ENCODE results near the gene AMPD2.
"Not testable (repeated sequence)": the region's sequence is repeated elsewhere in the genome, so short reads cannot be mapped to it uniquely, and the experiment has no call there.

The AMPD2 gene

DNA sequence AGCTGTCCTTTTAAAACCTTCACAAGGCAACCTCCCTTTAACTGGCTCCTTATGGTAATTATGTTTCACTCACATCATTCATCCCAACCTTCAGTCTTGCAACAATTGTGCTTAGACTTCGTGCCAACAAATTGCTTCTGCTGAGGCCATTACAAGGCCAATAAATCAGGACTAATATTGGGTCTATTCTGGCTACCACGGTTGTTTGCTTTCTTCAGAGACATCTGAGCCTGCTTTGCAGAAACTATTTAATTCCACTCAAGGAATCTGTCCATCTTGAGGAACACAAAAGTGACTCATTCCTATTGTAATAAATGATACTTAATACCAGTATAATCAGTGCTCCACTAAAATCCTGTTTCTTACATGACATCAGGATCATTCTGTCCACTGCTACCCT, 33.7 kb downstream of the AMPD2 start:
- DNase-seq = no peak

- no peak for DNase-seq
Observed at GRCh38 chr1:109654519-109654918, 34.9 kb downstream of the AMPD2 start.

- peak; percentile 62 to 72 for DNase-seq
Observed at GRCh38 chr1:109655615-109656519, 36.2 kb downstream of the AMPD2 start, which contains the start of gene GSTM4. GSTM4 (plus strand) TSS chr1:109656099; CDS start chr1:109656390, 291 bp downstream.

- no peak for DNase-seq
Observed at GRCh38 chr1:109657395-109657794, 37.8 kb downstream of the AMPD2 start.

GRCh38 chr1:109657970-109658369, 38.3 kb downstream of the AMPD2 start:
- no peak for DNase-seq

GRCh38 chr1:109658533-109659042, 39.0 kb downstream of the AMPD2 start:
- no peak for DNase-seq

- DNase-seq = no peak
Observed at GRCh38 chr1:109659145-109659544, 39.5 kb downstream of the AMPD2 start.

DNA sequence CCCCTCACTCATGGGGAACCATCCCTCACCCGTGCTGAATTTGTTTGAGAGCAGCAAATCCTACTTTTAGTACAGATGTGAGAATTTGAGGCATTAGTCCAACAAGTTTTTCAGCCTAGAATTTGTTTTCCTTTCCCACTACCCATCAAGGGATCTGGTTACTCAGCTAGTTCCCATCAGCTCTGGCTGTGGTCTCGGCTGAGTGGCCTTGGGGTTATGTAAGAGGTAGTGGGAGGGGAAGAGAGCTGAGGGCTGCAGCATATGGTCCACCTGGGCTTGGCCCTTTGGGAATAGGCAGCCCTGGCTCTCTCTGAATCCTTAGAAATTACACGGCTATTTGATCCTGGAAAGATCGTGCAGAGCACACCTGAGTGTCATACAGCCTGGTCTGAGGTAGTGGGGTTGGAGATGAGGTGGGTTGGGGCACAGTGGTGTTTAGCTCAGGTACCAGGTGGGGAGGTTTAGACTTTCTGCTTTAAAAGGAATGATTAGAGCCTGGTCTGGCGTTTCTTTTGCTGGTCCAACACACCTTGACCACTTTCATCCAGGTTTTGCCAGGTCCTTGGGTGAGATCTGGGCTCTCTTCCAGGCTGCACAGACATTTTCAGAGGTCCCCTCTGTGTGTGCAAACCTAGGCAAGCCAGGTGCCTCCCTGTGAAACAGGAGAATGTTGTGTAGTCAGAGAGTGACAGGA, 40.5 kb downstream of the AMPD2 start:
- no peak for DNase-seq

- DNase-seq = not testable (repeated sequence)
Observed at GRCh38 chr1:109660691-109661026, 41.0 kb downstream of the AMPD2 start.

GRCh38 chr1:109661391-109661790, 41.8 kb downstream of the AMPD2 start:
- no peak for DNase-seq

- no peak for DNase-seq
Observed at GRCh38 chr1:109664671-109665070, 45.0 kb downstream of the AMPD2 start.

DNA sequence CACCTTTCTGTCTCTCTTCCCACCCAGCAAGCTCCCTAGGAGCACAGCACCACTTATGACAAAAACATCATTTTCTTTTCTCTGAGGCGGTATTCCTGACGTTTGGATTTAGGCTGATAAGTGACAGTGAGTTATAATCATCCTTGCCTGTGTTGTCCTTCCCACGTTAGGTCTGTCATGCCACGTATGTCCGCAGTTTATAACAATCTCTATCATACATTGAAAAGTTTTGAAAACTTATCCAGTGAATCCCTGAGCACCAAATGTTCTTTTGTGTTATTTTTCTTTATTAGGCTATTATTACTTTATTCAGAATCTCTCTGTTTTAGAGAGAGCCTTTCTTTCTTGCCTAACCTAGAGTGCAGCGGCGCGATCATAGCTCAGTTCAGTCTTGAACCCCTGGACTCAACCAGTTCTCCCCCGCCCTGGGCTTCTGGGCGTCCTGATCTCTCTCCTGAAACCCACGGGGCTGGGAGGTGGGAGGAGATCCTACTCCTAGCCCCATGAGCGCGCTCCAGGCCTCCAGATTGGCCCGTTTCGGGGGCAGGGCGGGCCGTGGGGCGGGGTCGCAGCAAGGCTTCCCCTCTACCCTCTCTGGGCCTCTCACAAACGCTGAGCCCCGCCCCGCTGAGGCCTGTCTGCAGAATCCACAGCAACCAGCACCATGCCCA, 48.0 kb downstream of the AMPD2 start, which contains the start of gene GSTM2:
Gene GSTM2, plus strand, starts transcription at position 606 of the 671 bp plus-strand sequence. Its CDS starts 59 bp downstream, at position 665.
- peak; percentile 74 to 78 for DNase-seq

- DNase-seq = no peak
Observed at GRCh38 chr1:109668123-109668775, 48.6 kb downstream of the AMPD2 start.

DNA sequence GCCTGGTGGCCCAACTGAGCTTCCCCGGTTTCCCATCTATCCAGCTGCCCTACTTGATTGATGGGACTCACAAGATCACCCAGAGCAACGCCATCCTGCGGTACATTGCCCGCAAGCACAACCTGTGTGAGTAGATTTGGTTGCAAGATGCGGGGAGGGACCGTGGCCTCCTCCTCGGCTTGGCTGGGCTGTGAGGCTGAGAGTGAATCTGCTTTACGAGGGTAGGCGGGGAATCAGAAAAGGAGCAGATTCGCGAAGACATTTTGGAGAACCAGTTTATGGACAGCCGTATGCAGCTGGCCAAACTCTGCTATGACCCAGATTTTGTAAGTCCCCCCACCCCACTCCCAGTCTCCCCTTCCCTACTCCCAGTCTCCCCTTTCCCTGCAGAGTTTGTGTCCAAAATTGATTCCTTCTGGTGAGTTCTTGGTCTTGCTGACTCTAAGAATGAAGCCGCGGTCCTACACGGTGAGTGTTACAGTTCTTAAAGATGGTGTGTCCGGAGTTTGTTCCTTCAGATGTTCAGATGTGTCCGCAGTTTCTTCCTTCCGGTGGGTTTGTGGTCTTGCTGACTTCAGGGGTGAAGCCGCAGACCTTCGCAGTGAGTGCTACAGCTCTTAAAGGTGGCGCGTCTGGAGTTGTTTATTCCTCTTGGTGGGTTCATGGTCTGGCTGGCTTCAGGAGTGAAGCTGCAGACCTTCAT, 49.8 kb downstream of the AMPD2 start:
- no peak for DNase-seq

DNA sequence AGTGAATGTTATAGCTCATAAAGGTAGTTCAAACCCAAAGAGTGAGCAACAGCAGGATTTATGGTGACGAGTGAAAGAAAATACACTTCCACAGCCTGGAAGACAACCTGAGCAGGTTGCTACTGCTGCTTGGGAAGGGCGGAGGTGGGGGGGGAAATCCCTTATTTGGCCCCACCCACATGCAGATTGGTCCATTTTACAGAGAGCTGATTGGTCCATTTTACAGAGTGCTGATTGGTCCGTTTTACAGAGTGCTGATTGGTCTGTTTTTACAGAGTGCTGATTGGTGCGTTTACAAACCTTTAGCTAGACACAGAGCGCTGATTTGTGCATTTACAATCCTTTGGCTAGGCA, 50.3 kb downstream of the AMPD2 start:
- not testable (repeated sequence) for DNase-seq

- no peak for DNase-seq
Observed at GRCh38 chr1:109671067-109671466, 51.4 kb downstream of the AMPD2 start.

DNA sequence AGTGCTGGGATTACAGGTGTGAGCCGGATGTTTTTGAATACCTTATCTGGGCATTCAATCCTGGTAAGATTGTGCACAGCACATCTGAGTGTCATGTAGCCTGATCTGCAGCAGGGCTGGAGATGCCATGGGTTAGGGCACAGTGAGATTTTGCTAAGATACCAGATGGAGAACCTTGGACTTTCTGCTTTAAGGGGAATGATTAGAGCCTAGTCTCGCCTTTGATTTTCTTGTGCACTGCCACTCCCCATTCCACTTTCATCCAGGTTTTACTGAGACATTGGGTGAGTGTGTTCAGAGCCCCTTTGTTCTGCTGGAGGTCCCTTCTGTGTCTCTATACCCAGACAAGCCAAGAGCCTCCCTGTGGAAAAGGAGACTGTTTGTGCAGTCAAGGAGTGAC, 54.2 kb downstream of the AMPD2 start:
- DNase-seq = not testable (repeated sequence)

GRCh38 chr1:109676683-109677381, 57.2 kb downstream of the AMPD2 start:
- DNase-seq = not testable (repeated sequence)

- no peak for DNase-seq
Observed at GRCh38 chr1:109677459-109677858, 57.8 kb downstream of the AMPD2 start.

GRCh38 chr1:109678637-109679036, 59.0 kb downstream of the AMPD2 start:
- DNase-seq = not testable (repeated sequence)

All from CD4-positive, alpha-beta T cell treated with Interleukin-1 beta for 1 hour (primary cell).